HG02678 (cell line): Measurements from ENCODE around the gene TP53BP2.
"Not testable (repeated sequence)": the region's sequence is repeated elsewhere in the genome, so short reads cannot be mapped to it uniquely, and the experiment has no call there.

Experiments used
- ATAC-seq: cut with Tn5 transposase; IDR thresholded peaks from one replicate; pipeline ENCODE4 v1.9.1; 2021; ENCODE audit warnings: mild to moderate bottlenecking, moderate library complexity; ENCODE audit not compliant: unreplicated experiment

TP53BP2 gene

GRCh38 chr1:223831755-223832636, 13.8 kb downstream of the TP53BP2 start:
- ATAC-seq = peak; percentile 43

GRCh38 chr1:223829678-223830077, 16.1 kb downstream of the TP53BP2 start:
- no peak for ATAC-seq

- ATAC-seq = no peak
Observed at GRCh38 chr1:223828162-223828848, 17.4 kb downstream of the TP53BP2 start.

DNA sequence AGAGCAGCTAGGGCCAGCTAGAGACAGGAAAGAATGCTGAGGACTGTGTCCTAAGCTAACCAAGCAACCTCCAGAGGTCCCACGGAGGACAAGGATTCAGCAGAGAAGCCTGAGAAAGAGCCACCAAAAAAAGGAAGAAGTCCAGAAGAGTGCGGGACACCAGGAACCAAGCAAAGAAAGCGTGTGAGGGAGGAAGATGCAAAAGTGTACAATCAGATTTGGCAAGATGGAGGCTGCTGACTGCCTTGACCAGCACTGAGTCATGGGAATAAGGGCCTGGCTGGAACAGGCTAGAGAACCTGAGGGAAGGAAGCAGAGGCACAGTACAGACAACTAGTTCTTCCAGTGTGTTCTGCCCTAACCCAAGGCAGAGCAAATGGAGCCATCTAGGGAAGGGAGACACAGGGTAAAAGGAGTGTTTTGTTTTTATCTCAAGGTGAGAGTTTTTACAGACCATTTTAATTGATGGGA, 18.5 kb downstream of the TP53BP2 start:
- ATAC-seq = no peak

GRCh38 chr1:223825767-223826748, 19.7 kb downstream of the TP53BP2 start:
- ATAC-seq = no peak

- no peak for ATAC-seq
Observed at GRCh38 chr1:223824712-223825111, 21.0 kb downstream of the TP53BP2 start.

- ATAC-seq = no peak
Observed at GRCh38 chr1:223824287-223824686, 21.5 kb downstream of the TP53BP2 start.

- no peak for ATAC-seq
Observed at GRCh38 chr1:223820971-223821370, 24.8 kb downstream of the TP53BP2 start.

GRCh38 chr1:223820515-223820858, 25.3 kb downstream of the TP53BP2 start:
- ATAC-seq = no peak

GRCh38 chr1:223819730-223820514, 25.8 kb downstream of the TP53BP2 start:
- no peak for ATAC-seq

DNA sequence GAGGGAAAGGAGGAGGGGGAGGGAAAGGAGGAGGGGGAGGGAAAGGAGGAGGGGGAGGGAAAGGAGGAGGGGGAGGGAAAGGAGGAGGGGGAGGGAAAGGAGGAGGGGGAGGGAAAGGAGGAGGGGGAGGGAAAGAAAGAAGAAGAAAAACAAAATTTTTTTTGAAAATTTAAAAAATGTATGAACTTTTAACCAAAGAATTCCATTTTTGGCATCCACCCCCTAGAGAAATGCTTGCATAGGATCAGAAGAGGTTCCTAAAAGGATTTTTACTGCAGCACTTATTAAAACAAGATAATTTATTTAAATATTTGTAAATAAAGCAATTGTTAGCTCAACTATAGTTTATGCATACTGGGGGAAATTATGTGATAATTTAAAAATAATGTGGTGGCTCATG, 28.5 kb downstream of the TP53BP2 start:
- ATAC-seq = not testable (repeated sequence)

DNA sequence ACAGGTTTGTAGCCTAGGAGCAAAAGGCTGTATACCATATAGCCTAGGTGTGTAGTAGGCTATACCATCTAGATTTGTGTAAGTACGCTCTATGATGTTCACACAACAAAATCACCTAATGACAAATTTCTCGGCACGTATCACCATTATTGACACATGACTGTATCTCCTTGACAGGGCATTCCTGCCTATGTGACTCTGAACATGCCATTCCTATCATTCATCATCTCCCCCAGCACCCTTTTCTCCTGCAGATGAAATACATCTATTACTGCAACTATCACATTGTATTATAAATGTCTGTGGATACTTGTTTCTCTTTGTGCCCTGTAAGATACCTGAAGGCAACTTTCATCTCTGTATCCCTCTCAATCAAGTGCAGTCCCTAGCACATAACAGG, 29.9 kb downstream of the TP53BP2 start:
- ATAC-seq = no peak

- ATAC-seq = no peak
Observed at GRCh38 chr1:223815020-223815853, 30.5 kb downstream of the TP53BP2 start.

DNA sequence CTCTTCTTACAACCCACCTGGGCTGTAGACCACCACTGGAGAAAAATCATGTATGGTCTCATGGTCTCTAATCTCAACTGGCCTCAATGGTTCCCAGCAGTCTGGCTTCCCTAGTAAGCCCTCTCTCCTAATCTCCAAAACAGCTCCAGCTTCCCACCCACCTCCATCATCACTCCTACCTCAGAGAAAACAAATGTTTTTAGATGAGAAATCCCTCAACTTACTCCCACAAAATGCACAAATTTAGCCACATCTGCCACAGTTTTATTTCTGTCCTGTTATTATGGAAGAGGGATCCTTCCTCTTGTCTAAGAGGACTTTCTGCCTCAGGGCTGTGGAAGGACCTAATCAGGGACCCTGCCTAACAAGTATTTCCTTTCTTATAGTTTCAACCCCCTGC, 32.1 kb downstream of the TP53BP2 start:
- no peak for ATAC-seq

GRCh38 chr1:223811634-223812101, 34.1 kb downstream of the TP53BP2 start:
- no peak for ATAC-seq

- no peak for ATAC-seq
Observed at GRCh38 chr1:223810586-223810985, 35.2 kb downstream of the TP53BP2 start.

DNA sequence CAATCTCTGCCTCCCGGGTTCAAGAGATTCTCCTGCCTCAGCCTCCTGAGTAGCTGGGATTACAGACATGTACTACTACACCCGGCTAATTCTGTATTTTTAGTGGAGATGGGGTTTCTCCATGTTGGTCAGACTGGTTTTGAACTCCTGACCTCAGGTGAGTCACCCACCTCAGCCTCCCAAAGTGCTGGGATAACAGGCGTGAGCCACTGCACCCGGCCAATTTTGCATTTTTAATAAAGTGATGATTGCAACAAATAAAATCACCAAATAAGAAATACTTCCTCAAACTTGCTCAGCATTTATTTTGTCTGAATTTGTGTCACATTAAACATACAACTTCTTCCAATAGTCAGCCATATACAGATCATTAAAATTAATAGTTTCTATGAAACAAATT, 35.8 kb downstream of the TP53BP2 start:
- not testable (repeated sequence) for ATAC-seq

- no peak for ATAC-seq
Observed at GRCh38 chr1:223803211-223803610, 42.5 kb downstream of the TP53BP2 start.

GRCh38 chr1:223802602-223803001, 43.1 kb downstream of the TP53BP2 start:
- no peak for ATAC-seq
